NCI-H2029 treated with DMSO at 0.1 percent for 48 hours (cell line): Measurements from ENCODE around the gene GLS2.
"Not testable (repeated sequence)": the region's sequence is repeated elsewhere in the genome, so short reads cannot be mapped to it uniquely, and the experiment has no call there.

Experiments used
- DNase-seq: peaks from one replicate; lab custom pipeline; 2025; lab: John Stamatoyannopoulos, UW

The GLS2 gene

DNA sequence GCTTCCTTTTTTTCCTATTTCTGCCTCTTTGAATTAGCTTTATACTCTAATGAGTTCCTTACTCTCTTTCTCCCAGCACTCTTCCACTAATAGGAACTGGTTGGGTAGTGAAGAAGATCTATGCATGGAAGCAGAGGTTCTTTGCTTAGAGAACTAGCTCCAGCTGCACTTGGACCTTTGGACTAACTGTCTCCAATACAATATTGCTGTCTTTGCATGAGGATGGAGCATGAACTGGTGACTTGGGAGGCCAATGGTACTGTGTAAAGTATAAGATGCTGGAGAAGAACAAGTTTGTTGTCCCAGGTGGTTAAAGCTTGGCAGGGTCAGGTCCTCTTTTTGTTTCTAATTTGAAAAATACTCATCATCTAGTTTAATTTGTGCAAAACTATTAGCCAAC lies 2.4 kb upstream of the GLS2 start:
- DNase-seq: no peak

DNA sequence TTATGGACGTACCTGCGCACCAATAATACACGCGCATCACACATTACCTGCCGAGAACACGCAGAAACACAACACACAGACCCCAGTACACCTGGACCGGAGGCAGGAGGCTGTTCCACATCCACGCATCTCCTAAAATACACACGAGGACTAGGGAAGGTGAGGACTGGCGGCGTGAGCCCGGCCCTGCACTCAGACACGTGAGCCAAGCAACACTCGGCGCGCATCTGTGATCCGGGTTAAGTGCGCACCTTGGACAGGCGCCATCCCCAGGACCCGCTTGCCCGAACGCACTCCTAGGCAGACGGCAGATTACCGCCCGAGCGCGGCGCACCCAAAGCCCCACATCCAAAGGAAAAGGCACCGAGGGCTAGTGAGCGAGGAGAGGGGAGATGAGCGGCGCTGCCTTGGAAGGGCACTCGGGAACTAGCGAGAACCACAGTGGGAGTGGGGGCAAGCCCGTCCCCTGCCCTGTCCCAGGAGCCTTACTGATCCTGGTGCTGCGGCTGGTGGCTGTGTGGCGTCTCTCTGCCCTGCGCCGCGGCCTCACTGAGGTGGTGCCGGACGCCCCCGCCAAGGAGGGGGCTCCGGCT lies 417 bp downstream of the GLS2 start:
- DNase-seq: no peak

DNA sequence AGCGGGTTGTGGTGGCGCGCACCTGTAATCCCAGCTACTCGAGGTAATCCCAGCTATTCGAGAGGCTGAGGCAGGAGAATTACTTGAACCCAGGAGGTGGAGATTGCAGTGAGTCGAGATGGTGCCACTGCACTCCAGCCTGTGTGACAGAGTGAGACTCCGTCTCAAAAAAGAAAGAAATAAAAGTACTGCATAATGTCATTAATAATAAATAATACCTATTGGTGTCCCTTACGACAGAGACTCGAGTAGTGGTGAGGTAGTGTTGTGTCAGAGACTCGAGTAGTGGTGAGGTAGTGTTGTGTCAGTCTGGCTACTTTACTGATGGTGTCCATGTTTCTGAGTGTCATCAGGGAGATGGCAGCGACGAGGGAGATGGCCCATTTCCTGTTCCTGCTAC lies 1.3 kb downstream of the GLS2 start:
- no peak for DNase-seq

DNA sequence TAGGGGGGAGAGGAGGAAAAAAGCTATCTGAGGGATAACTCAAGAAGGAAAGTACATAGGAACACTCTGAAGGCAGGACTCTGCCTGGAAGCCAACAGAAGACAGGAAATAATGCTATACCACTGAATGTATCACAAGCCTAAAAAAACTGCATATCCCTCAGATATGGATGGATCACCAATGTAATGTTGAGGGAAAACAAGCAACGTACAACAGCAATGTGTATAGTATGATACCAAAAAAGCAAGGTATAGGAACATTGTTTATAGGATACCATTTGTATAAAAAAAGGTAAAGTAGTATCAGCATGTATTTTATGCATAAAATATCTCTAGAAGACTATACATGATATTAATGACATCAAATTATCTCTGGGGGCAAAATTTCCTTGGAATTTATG lies 3.4 kb downstream of the GLS2 start:
- DNase-seq: no peak

DNA sequence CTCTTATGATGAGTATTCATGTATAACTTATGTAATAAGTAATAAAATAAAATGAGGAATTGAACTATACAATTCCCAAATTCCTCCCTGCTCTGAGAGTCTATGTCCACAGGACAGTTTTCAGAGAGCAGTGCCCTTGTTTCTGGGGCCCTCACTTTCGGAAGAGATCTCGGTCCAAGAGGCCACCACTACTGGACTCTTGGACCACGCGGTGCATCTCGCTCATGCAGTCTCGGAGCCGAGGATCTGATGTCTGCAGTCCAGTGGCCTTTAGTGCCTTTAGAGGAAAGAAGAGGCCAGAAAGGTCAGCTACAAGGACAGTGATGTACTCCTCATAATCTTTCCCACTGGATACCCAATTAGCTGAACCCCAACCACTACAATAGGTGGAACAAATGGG lies 8.3 kb downstream of the GLS2 start:
- DNase-seq: no peak

DNA sequence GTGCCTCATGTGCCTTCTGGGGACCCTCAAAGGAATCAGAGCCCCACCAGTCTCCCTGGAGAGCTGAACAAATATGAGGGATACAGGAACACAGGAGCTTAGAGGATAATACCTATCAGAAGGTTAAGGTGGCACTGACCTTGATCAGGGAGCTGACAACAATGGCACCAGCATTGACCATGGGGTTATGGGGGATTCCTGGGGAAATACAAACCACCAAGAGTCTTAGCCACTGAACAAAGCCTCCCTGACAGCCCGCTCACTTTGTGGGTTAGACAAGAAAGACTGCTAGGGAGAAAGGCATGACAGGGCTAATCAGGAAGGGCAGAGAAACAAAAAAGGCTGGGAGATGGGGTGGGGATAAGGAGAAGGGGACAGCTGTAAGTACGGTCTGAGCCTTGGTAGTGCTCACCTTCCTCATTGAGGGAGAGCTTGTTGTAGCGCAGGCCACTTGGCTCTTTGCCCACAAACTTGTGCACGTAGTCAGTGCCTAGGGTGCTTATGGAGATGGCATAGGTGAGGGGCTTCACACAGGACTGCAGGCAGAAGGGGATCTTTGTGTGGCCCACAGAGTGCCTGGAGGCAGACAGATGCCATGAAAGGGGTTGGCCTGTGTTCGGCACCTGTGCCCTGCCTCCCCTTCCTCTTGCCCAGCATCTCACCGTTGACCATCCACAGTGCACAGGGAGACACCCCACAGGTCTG lies 10.3 kb downstream of the GLS2 start:
- no peak for DNase-seq

DNA sequence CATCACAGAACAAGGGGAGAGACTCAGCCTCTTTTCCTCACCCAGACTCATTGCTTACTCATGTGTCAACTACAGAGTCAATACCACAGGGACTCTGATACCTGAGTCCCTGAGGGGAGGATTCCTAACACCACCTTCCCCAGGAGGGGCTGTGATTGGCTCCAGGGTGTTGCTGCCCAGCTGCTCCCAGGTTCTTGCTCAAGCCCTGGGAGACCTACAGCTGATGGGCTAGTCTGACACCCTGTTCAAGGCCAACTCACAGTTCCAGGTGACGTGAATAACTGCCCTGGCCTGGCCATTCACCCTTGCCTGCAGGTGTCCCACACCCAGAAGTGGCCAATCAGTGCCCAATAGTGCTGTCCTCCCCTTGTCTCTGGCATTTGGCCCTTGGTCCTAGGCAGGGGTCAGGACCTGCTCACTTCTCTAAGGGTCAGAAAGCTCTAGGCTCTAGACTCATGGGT lies 11.0 kb downstream of the GLS2 start:
- no peak for DNase-seq

DNA sequence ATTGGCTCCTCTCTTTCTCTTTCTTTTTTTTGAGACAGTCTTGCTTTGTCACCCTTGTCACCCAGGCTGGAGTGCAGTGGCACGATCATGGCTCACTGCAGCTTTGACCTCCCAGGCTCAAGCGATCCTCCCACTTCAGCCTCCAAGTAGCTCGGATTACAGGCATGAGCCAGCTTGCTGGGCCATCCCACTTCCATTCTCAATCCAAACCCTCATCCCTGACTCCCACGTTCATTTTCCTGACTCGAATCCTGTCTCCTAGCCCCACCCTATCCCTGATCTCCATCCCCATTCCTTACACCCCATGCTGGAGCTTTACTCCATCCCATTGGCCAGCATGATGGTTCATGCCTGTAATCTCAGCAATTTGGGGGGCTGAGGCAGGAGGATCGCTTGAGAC lies 11.8 kb downstream of the GLS2 start:
- no peak for DNase-seq

DNA sequence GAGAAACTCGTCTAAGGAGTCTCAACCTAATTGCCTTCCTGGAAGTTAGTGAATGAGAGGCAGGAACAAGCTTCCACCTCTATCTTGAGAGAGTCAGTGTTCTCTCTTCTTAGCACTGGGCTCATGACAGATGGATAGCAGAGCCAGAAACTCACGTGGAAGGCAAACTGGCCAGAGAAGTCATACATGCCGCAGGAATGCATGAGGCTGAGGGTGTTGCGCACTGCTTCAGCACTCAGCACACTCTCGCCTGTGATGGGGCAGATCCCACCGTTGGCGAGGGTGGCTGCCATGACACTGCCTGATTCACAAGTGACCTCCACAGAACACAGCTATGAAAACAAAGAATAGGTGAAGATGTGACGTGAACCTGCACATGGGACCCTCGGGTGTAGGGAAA lies 13.6 kb downstream of the GLS2 start:
- DNase-seq: no peak

DNA sequence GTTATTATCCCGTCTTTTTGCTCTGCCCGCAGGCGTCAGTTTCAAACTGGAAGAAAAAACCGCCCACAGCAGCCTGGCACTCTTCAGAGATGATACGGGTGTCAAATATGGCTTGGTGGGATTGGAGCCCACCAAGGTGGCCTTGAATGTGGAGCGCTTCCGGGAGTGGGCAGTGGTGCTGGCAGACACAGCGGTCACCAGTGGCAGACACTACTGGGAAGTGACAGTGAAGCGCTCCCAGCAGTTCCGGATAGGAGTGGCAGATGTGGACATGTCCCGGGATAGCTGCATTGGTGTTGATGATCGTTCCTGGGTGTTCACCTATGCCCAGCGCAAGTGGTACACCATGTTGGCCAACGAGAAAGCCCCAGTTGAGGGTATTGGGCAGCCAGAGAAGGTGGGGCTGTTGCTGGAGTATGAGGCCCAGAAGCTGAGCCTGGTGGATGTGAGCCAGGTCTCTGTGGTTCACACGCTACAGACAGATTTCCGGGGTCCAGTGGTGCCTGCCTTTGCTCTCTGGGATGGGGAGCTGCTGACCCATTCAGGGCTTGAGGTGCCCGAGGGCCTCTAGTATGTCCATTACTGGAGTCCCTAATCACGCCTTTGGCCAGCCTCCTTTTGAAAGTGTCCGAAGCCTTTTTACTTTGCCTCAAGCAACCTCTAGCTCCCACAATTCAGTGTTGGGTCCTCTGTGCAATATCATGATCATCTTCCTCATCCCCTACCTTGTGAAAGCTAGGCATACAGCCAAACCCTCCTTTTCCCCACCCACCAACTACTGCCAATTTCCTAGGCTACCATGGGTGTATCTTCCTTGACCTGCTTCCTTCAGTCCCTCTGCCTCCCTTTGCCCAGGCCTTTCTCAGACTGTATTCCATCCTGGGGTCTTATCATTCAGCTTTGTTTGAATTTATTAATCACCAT lies 18.7 kb downstream of the GLS2 start:
- peak; percentile 49 for DNase-seq

DNA sequence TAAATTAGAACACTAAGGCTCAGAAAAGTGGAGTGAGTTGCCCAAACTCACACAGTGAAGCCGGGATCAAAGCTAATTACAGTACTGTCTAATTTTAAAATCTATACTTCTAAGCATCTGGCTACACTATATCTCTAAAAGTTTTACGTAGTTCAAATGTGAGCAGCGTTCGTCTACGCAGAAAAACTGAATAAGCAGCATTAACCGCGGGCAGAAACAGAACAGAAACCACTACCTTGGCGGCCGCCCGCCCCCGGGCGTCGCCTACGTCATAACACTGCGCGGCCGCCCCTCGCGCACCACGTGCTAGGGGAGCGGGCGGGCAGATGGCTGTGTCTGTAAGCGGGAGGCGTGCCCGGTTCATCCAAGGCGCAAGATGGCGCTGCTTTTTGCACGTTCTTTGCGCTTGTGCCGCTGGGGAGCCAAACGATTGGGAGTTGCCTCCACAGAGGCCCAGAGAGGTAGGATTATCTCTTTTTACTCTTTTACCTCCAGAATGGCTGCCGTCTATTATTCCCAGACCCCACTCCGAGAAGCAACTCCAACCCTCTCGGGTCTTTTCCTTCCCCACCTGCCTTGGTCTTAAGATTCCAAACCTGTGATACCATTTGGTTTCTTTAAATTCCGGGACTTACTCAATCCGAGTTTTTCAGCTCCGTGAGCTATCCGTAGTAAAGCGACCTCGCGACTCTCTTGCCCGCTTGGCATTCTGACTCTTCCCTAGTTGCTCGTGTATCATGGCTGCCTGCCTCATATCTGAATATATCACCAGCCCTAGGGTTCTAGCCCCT lies 19.6 kb downstream of the GLS2 start, which contains the start of gene SPRYD4:
TSS of gene SPRYD4 (plus strand) at position 363 of the 791 bp plus-strand sequence. CDS start at position 377, 14 bp downstream.
- peak; percentile 72 for DNase-seq

DNA sequence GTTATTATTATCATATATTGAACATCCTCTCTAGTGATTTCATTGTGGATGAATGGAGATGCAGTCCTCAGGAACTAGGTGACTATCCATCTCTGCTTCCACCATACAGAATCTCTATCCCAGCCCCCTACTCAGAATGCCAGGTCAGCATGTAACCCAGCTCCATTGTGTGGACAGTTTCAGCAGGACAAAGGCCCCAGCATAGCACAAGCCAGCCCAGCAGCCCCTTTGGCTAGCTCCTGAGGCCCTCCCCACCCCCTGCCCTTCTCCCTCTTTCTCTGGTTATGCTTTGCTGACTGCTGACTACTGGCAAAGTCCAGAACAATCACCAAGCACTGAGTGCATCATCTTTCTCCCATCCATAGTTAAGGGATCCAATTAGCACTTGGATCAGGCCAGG lies 25.4 kb downstream of the GLS2 start:
- no peak for DNase-seq

DNA sequence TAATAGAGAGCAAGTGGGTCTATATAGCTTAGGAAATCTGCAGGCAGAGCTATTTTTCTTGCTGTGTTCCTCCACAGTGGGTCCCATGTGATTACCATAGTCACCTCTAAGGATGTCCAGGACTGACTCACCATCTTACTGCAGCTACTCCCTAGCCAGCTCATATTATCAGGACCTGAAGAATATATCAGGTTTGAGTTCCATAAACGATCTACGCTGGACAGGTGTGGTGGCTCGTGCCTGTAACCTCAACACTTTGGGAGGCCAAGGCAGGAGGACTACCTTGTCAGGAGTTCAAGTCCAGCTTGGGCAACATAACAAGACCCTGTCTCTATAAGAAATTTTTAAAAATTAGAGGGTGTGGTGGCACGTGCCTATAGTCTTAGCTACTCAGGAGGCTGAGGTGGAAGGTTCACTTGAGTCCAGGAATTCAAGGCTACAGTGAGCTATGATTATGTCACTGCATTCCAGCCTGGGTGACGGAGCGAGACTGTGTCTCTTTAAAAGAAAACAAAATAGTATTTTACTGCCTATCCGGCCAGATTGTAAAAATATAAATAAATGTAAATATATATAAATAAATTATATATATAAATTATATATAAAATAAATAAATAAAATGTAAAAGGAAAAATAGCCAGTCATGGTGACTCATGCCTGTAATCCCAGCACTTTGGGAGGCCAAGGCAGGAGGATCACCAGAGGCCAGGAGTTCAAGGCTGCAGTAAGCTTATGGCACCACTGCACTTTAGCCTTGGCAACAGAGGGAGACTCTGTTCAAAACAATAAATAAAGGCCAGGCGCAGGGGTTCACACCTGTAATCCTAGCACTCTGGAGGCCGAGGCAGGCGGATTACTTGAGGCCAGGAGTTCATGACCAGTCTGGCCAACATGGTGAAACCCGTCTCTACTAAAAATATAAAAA lies 26.5 kb downstream of the GLS2 start:
- no peak for DNase-seq

DNA sequence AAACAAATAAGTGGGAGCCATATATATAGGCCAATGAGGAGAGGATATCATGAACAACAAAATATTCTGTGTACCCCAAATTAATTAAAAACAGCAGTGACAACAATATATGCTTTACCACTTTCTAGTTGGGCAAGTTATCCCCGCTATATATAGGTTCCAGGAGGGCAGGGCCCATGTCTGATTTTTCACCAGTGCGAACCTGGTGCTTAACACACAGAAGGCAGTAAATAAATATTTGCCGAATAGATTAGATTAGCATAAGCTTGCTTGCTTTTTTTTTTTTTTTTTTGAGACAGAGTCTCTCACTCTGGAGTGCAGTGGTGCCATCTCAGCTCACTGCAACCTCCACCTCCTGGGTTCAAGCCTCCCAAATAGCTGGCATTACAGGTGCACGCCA lies 30.1 kb downstream of the GLS2 start:
- no peak for DNase-seq

DNA sequence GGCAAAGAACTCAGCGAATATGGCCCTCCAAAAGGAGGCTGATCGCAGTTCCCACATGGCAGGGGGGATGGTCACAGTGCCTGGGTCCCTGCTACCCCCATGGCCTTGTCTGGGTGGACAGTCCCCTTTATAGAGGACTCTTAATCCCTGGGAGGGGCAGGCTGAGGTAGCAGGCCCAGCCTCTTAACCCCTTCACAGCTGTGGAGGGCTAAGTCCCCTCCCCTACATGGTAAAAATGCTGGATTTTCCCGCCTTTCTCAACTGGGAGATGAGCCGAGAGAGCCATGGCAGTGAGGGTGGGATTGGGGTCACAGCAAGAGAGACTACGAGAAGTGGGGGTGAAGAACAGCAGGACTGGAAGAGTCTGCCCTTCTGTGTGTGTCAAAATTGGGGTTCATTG lies 33.4 kb downstream of the GLS2 start, which contains the start of gene MIP:
TSS of gene MIP (minus strand) at position 101 of the 400 bp plus-strand sequence. CDS start at position 57, 44 bp downstream.
- no peak for DNase-seq

DNA sequence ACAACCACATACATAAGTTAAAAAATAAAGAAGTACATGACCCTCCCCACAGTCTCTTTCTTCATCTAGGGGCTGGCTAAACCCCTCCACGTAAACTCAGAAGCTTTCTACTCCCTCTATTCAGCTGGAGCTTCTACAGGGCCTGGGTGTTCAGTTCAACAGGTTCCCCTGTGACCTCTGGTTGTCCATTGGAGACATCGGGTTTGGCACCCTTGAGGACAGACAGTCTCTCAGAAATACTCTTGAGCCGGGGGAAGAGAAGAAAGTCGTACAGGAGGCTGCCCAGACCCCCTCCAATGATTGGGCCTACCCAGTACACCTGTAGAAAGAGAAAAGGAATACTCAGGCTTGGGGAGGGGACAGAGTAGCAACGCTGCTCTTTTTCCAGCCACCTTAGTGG lies 36.8 kb downstream of the GLS2 start:
- DNase-seq: no peak

DNA sequence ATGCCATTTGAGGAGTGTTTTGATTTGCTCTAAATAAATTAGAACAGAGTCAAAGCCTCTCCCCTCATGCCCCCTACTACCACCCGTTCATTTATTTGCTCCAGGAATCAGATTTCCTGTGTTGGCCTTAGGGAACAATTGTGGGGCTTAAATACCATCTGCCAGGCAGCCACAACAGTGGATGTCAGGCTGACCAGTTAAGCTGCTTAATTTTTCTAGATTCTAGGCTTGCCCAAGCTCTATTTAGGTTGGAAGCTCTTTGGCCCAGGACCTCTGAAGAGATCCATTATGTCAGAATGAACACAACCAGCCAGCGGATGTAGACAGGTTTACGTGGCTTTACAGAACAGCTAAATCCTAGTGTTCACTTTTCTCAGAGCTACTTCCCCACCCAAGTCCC lies 37.7 kb downstream of the GLS2 start:
- DNase-seq: no peak

DNA sequence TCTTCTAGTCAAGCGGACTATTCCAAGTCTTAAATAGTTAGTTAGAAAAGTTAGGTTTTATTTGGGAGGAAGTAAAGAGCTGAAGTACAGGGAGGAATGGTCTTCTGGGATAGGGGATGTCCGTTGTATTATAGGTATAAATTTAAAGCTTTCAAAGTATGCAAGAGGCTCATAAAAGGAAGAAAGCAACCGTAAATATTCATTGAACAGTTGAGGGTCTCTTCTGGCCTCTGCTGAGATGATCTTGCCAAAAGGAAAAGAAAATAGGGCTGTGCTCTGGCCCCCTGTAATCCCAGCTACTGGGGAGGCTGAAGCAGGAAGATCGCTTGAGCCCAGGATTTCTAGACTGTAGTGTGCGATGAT lies 38.4 kb downstream of the GLS2 start:
- no peak for DNase-seq

DNA sequence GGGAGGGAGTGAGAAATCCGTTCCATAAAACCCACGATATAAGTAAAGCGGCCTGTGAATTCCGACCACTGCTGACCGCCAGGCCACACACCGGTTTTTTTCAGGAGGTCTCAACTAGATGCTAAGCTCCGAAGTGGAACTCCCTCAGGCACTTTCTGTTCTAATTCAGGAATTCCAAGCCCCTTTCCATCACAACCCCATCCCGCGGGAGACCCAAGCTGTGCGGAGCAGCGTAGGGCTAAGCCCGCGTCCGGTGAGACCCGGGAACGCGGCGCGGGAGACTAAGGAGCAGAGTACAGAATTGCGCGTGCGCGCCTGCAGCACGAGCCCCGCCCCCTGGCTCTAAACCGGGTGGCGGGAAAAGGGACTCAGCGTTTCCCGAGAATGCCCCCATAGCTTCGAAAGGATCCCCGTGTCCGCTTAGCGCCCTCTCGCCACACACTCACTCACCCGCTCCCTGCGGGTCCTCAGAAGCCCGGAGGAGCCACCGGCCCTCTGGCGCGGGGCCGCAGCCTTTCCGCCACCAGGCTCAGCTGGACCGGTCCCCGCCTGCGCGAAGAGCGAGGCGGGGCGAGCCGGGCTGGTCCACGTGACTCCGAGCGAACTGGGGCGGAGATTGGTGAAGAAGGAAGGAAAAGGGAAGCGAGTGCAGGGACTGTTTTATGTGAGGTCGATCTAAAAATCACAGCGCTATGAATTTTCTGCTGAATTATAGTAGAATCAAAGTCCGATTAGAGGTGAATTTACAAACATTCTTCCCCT lies 38.9 kb downstream of the GLS2 start, which contains the start of gene TIMELESS:
TSS of gene TIMELESS (minus strand) at position 567 of the 762 bp plus-strand sequence. CDS start 15,256 bp downstream, outside the sequence.
- DNase-seq: peak; percentile 89

DNA sequence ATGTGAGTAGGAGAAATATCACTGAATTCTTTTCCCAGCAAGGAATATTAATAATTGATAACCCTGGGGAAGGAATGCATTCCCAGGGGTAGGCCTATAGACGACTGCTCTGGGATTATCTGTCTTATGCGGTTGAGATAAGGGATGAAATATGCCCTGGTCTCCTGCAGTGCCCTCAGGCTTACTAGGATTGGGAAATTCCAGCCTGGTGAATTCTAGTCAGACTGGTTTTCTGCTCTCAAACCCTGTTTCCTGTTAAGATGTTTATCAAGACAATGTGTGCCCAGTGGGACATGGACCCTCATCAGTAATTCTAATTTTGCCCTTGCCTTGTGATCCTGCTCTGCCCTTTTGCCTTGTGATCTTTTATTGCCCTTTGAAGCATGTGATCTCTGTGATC lies 44.8 kb downstream of the GLS2 start:
- not testable (repeated sequence) for DNase-seq
